GM18951 (cell line): Measurements from ENCODE around the gene TMEM217.
"Not testable (repeated sequence)": the region's sequence is repeated elsewhere in the genome, so short reads cannot be mapped to it uniquely, and the experiment has no call there.

ENCODE experiments used
- POLR2A ChIP-seq: IDR thresholded peaks from 4 replicates; pipeline ENCODE4 v1.6.1; 2011; ENCODE audit warnings: mild to moderate bottlenecking; ENCODE audit not compliant: insufficient read length, insufficient read depth; ENCODE audit errors: extremely low read depth
- in situ Hi-C: fragments of 300-500 bp; cut with MboI; formaldehyde crosslinking; loops from one replicate; pipeline ENCODE4 v1.12.0; 2022; ENCODE audit warnings: low sequenced_read_pairs, mixed read lengths, inconsistent platforms; ENCODE audit not compliant: unreplicated experiment

TMEM217 gene

GRCh38 chr6:37208793-37209192 lies 49.2 kb downstream of the TMEM217 start:
- in situ Hi-C loops, result loop anchor here (10.0 to 25.0 kb wide), 3 partner anchors 184 to 596 kb away; no protein-coding TSS in a partner anchor
- TF ChIP-seq POLR2A, result no peak

- in situ Hi-C loops, result loop anchor here (10.0 to 25.0 kb wide), 3 partner anchors 183 to 596 kb away; no protein-coding TSS in a partner anchor
- TF ChIP-seq POLR2A, result no peak
These were observed 50.0 kb downstream of the TMEM217 start for GRCh38 chr6:37207903-37208456.

- no peak for TF ChIP-seq POLR2A
- in situ Hi-C loops, result loop anchor here (10.0 to 25.0 kb wide), 3 partner anchors 182 to 594 kb away; no protein-coding TSS in a partner anchor
These were observed 51.3 kb downstream of the TMEM217 start for GRCh38 chr6:37206622-37207021.

GRCh38 chr6:37205997-37206340 lies 52.0 kb downstream of the TMEM217 start:
- no peak for TF ChIP-seq POLR2A
- in situ Hi-C loops, result loop anchor here (10.0 to 25.0 kb wide), 3 partner anchors 181 to 594 kb away; no protein-coding TSS in a partner anchor

GRCh38 chr6:37205175-37205996 lies 52.6 kb downstream of the TMEM217 start:
- in situ Hi-C loops, result loop anchor here (10.0 to 25.0 kb wide), 3 partner anchors 181 to 593 kb away; no protein-coding TSS in a partner anchor
- no peak for TF ChIP-seq POLR2A

GRCh38 chr6:37204014-37204751 lies 53.8 kb downstream of the TMEM217 start:
- in situ Hi-C loops, result loop anchor here (10.0 to 25.0 kb wide), 3 partner anchors 179 to 592 kb away; no protein-coding TSS in a partner anchor
- TF ChIP-seq POLR2A, result no peak

GRCh38 chr6:37202788-37203491 lies 55.0 kb downstream of the TMEM217 start:
- no peak for TF ChIP-seq POLR2A
- in situ Hi-C loops, result loop anchor here (10.0 to 25.0 kb wide), 3 partner anchors 178 to 591 kb away; no protein-coding TSS in a partner anchor

GRCh38 chr6:37201726-37202125 lies 56.2 kb downstream of the TMEM217 start:
- no peak for TF ChIP-seq POLR2A
- in situ Hi-C loops, result loop anchor here (10.0 to 25.0 kb wide), 3 partner anchors 177 to 589 kb away; no protein-coding TSS in a partner anchor

- TF ChIP-seq POLR2A, result no peak
- in situ Hi-C loops, result loop anchor here (10.0 to 25.0 kb wide), 3 partner anchors 175 to 588 kb away; no protein-coding TSS in a partner anchor
These were observed 57.9 kb downstream of the TMEM217 start for GRCh38 chr6:37200085-37200484.

GRCh38 chr6:37196451-37196850 lies 61.5 kb downstream of the TMEM217 start:
- in situ Hi-C loops, result not testable (repeated sequence)

GRCh38 chr6:37194886-37195285 lies 63.1 kb downstream of the TMEM217 start:
- in situ Hi-C loops, result not testable (repeated sequence)

GRCh38 chr6:37192666-37193065 lies 65.3 kb downstream of the TMEM217 start:
- no peak for TF ChIP-seq POLR2A
- in situ Hi-C loops, result no loop called here

GRCh38 chr6:37190159-37190535 lies 67.8 kb downstream of the TMEM217 start:
- in situ Hi-C loops, result no loop called here
- TF ChIP-seq POLR2A, result no peak
